ENCODE measurements around the gene MRM1. TPM values are rescaled to one million over a fixed set of nuclear protein-coding genes. Genes with fewer than 3 reads are reported as not detected.
"Not testable (repeated sequence)": the region's sequence is repeated elsewhere in the genome, so short reads cannot be mapped to it uniquely, and the experiment has no call there.

MRM1 gene
- total RNA-seq, 1 donor from 2014 or later: 10.3 TPM

GRCh38 chr17:36600465-36600864, 918 bp upstream of the MRM1 start:
- intact Hi-C loops (cut with micrococcal nuclease): loop anchor here (2.0 to 5.0 kb wide), 5 partner anchors 56 to 1007 kb away; partner anchors contain the start of genes AATF, GGNBP2, SYNRG and ZNHIT3

GRCh38 chr17:36600936-36601302, 464 bp upstream of the MRM1 start:
- intact Hi-C loops (cut with micrococcal nuclease): loop anchor here (1.0 to 5.0 kb wide), 7 partner anchors 10 to 1006 kb away; partner anchors contain the start of genes AATF, DHRS11, GGNBP2 and SYNRG

GRCh38 chr17:36602030-36602748, 806 bp downstream of the MRM1 start:
- intact Hi-C loops (cut with micrococcal nuclease): loop anchor here (5.0 kb wide), 2 partner anchors 755 to 1005 kb away; partner anchors contain the start of gene SYNRG

DNA sequence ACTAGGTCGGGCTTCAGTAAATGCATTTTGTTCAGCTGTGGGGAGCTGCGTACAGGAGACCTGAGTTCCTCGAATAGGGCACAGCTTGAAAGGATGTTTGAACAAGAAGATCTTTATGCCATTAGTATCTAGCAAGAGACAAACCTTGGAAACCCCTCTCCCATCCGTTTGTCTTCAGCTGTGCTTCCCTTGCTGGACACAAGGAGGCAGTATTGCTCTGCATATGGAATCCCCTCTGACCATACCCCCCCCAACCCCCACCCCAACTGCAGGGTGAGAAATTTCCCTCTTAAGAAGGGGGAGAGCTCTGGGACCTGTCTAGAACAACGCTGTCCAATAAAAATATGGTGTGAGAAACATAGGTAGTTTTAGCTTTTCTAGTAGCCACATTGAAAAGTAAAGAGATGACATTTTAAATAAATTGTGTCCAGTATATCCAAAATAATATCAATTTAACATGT, 1.6 kb downstream of the MRM1 start:
- intact Hi-C loops (cut with micrococcal nuclease): loop anchor here (1.0 to 5.0 kb wide), 6 partner anchors 26 to 1004 kb away; partner anchors contain the start of gene SYNRG

GRCh38 chr17:36605028-36605427, 3.6 kb downstream of the MRM1 start:
- intact Hi-C loops (cut with micrococcal nuclease): not testable (repeated sequence)

- intact Hi-C loops (cut with micrococcal nuclease): no loop called here
Measured at GRCh38 chr17:36608280-36608679, 6.9 kb downstream of the MRM1 start.

GRCh38 chr17:36608794-36609497, 7.6 kb downstream of the MRM1 start:
- intact Hi-C loops (cut with micrococcal nuclease): no loop called here

GRCh38 chr17:36609498-36609862, 8.1 kb downstream of the MRM1 start:
- intact Hi-C loops (cut with micrococcal nuclease): no loop called here

GRCh38 chr17:36610474-36610873, 9.1 kb downstream of the MRM1 start:
- intact Hi-C loops (cut with micrococcal nuclease): no loop called here

GRCh38 chr17:36611345-36612072, 10.1 kb downstream of the MRM1 start:
- intact Hi-C loops (cut with micrococcal nuclease): no loop called here

DNA sequence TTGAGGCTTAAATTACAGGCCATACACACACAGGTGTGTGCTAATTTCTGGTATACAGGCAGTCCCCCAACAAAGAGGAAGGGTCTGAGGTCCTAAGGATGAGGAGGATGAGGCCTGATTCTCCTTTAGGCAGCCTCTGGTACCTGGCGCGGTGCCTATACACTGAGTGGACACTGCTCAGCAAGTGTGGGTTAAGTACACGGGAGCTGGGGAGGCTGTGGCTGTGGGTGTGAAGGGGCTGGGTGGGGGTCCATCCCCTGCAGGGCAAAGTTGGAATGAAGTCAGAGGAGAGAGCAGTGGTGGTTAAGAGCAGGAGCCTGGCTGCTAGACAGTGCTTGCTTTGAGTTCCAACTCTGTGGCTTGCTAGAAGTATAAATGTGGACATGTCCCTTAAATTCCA, 10.9 kb downstream of the MRM1 start:
- intact Hi-C loops (cut with micrococcal nuclease): no loop called here

DNA sequence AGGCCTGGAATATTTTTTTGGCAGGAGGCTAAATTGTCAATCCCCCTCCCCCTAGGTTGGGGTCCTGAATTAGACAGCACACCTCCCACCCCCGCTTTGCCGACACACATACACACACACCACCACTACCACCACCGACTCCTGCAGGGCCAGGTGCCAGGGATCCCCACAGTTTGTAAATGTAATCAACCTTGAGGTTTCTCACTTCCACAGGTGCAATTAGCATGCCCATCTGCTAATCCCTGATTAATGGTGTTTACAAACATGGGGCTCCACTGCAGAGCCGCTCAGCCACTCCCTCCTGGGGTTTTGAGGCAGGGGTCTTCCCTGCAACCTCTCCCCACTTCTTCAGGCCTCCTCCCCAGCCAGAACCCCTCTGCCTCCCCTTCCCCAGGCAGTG, 11.8 kb downstream of the MRM1 start:
- intact Hi-C loops (cut with micrococcal nuclease): no loop called here

GRCh38 chr17:36614081-36614480, 12.7 kb downstream of the MRM1 start:
- intact Hi-C loops (cut with micrococcal nuclease): no loop called here

DNA sequence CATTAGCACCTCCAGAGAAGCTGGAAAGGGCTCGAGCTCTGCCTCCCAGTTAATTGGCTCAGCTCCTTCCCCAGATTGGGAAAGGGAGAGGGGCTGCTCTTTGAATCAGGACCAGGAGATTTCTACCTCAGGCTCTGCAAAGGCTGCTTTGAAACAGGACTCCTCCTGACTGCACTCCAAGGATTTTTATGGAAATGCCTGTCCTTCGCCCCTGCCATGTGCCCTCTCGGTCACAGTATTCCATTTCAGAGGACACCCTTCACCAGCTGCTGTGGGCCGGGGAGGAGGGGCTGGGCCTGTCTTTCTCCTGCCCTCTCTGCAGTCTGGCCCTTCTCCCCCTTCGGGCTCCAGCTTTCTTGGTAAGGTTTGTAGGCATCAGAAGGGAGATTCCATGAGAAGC, 13.6 kb downstream of the MRM1 start:
- intact Hi-C loops (cut with micrococcal nuclease): no loop called here

DNA sequence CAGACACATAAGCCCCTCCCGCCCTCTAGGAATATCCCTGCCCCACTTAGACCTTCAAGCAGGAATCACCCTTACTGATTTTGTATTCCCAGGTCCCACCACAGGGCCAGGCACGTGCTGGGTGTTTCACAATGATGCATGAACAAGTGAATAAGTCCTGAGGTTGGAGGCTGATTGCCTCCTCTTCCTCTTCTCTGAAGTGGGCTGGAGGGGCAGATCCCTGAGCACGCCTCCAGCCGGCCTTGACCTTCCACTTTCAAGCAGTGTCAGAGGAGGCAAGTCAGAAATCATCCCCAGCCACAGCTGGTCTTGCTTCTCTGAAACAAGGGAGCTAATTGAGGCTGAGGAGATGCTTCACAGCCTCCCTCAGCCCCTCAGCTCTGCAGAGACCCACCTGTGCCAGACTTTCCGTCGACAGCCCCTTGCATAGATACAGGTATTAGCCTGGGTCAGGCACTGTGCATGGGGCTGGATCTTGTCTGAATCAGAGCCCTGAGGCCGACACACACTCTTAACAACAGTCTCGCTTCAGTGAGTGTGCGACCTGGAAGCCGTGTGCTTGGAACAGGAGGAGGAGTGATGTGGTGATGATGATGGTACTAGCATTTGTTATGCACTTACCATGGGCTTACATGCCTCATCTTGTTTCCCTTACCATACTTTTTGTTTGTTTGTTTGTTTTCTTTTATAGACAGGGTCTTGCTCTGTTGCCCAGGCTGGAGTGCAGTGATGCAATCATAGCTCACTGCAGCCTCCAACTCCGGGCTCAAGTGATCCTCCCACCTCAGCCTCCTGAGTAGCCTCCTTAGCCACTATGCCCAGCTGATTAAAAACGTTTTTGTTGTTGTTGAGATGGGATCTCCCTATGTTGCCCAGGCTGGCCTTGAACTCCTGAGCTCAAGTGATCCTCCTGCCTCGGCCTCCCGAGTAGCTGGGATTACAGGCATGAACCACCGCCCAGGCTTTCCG, 15.0 kb downstream of the MRM1 start:
- intact Hi-C loops (cut with micrococcal nuclease): no loop called here

DNA sequence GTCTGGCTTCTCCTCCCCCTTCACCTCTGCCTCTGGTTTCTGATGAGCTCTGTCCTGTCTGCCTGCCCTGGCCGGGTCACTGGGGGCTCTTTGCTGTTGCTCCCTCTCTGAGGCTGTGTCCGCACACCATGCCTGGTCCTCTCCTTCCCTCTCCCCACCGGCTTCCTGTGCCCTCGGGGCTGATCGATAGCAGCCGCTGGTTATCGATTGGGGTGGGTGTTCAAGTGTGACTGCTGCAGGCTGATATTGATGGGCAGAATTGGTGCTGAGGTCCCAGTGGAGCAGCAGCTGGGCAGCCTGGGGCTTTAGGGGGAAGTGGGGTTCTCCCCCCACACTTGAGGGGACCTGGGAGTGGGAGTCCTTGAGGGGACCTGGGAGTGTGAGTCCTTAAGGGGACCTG, 16.4 kb downstream of the MRM1 start:
- intact Hi-C loops (cut with micrococcal nuclease): no loop called here

GRCh38 chr17:36623281-36623680, 21.9 kb downstream of the MRM1 start:
- intact Hi-C loops (cut with micrococcal nuclease): no loop called here

GRCh38 chr17:36625188-36625587, 23.8 kb downstream of the MRM1 start:
- intact Hi-C loops (cut with micrococcal nuclease): loop anchor here (5.0 kb wide), 1 partner anchor 322 kb away; the partner anchor contains the start of gene AATF

DNA sequence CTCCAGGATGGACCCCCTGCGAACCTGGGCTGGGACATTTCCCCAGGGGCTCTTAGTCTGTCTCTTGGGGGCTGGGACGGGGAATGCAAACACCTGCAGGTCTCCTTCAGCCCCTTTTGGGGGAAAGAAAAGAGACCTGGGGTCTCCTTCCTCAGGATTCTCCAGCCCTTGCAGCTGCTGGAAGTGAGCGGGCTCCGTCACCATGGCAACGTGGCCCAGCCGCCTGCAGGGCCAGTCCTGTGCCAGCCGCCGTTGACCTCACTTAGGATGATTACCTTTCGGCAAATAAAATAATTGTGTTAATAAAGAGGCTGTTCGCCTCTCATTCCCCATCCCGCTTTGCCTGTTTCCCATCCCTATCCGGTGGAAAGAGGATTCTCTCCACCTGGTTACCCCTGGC, 25.7 kb downstream of the MRM1 start:
- intact Hi-C loops (cut with micrococcal nuclease): loop anchor here (5.0 kb wide), 1 partner anchor 320 kb away; the partner anchor contains the start of gene AATF

GRCh38 chr17:36628576-36628975, 27.2 kb downstream of the MRM1 start:
- intact Hi-C loops (cut with micrococcal nuclease): loop anchor here (2.0 to 5.0 kb wide), 2 partner anchors 319 to 744 kb away; partner anchors contain the start of gene AATF
